H7 (cell line): ENCODE results near the gene COL1A2. TPM values are rescaled to one million over a fixed set of nuclear protein-coding genes. Genes with fewer than 3 reads are reported as not detected.

Source experiments
- DNase-seq: peaks from one replicate; pipeline ENCODE4 v3.0.0; 2012
- H3K27me3 ChIP-seq: 2 replicates; pipeline ENCODE4 v1.6.0; 2011; ENCODE audit warnings: mild to moderate bottlenecking, low read length; ENCODE audit not compliant: control insufficient read depth, insufficient read depth
- H3K36me3 ChIP-seq: replicated peaks from 2 replicates; pipeline ENCODE4 v1.5.1; 2011; ENCODE audit warnings: low read length; ENCODE audit not compliant: control insufficient read depth, insufficient read depth
- H3K4me3 ChIP-seq: 2 replicates; pipeline ENCODE4 v1.5.1; 2011; ENCODE audit warnings: low read depth, mild to moderate bottlenecking, control low read depth, low read length, moderate library complexity; ENCODE audit not compliant: insufficient read depth
- total RNA-seq: library from RNA; depleted of rRNA; stranded (reverse); fragments of >200 nt; shearing (Covaris generic); gene quantifications from 2 replicates; pipeline ENCODE4 v1.2.3, GENCODE V29; 2014

Gene COL1A2
- total RNA-seq, 1 experiment from 2014 or later = 47.8 TPM

DNA sequence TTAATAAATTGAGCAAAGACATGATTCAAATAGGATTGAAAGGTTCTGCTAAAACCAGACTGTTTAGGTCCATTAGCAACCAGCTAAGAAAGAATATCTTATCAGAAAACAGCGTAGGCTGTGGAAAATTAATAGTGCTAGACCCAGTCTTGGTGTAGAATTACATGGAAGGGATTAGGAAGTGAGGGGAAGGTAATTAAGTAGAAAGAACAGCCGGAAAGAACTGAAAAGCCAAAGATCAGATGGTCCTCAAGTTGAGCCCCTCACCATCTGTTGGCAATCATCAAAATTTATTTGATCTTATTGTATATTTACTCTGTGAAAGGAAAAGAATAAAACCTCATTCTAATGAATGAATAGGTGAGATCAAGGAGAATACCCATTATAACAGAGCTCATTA, 50.1 kb downstream of the COL1A2 start:
- no peak for DNase-seq

GRCh38 chr7:94445696-94446194, 51.0 kb downstream of the COL1A2 start:
- H3K4me3 ChIP-seq = no peak overlapping the region
- no peaks in the 10 kb centered on the region for H3K36me3 ChIP-seq
- H3K27me3 ChIP-seq = no peaks in the 10 kb centered on the region
- DNase-seq = no peak

More for the DNA sequence above, 50.1 kb downstream of the COL1A2 start:
- Histone ChIP-seq H3K27me3 (no peaks in the 10 kb centered on the region), H3K4me3 (no peak overlapping the region), H3K36me3 (no peaks in the 10 kb centered on the region)

- H3K4me3 ChIP-seq = no peak overlapping the region
- no peaks in the 10 kb centered on the region for H3K36me3 ChIP-seq
- no peaks in the 10 kb centered on the region for H3K27me3 ChIP-seq
- no peak for DNase-seq
Measured at GRCh38 chr7:94446308-94446707, 51.6 kb downstream of the COL1A2 start.

DNA sequence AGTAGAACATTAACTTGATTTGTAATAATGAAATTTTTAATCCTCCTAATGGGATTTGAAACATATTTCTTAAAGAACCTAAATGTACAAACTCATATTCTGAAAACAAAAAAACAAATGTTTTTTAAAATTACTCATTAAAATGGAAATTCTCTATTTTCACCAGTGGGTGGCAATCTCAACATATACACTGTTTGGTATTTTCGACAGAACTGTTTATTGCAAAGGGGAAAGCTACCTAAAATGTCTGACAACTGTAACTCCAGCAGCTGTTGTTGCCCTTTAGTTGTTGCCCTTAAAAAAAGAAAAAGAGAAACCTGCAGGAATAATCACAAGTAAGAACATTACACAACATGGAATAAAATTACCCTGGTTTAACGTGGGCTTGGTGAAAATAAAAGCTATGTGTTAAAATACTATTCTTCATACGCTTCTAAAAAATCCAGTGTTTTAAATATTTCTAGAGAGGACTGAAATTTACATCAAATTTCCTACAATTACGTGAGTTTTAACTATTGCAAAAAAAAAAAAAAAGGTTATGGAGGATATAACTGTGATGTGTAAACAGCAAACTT, 54.5 kb downstream of the COL1A2 start:
- Histone ChIP-seq H3K27me3 (no peaks in the 10 kb centered on the region), H3K4me3 (no peak overlapping the region), H3K36me3 (no peaks in the 10 kb centered on the region)
- peak; percentile 5 for DNase-seq

GRCh38 chr7:94450044-94450697, 55.5 kb downstream of the COL1A2 start:
- no peaks in the 10 kb centered on the region for H3K27me3 ChIP-seq
- no peaks in the 10 kb centered on the region for H3K36me3 ChIP-seq
- no peak overlapping the region for H3K4me3 ChIP-seq
- no peak for DNase-seq

DNA sequence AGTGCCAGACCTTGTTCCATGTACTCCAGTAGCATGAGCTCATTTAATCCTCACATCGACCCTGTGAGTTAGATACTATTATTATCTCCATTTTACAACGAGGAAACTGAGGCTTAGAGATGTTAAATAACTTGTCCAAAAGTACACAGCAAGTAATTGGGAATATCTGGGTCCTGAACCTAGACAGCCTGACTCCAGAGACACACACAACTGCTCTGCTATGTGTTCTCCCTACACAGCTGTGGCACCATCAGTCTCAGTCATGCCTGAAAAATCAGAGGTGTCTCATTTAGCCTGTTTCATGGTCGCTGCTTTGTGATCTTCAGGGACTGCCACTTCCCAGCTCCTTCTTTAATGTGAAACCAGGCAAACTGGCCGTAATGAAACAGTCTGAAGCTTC, 56.5 kb downstream of the COL1A2 start:
- no peaks in the 10 kb centered on the region for H3K36me3 ChIP-seq
- DNase-seq = no peak
- H3K4me3 ChIP-seq = no peak overlapping the region
- H3K27me3 ChIP-seq = no peaks in the 10 kb centered on the region

- Histone ChIP-seq H3K4me3 (no peak overlapping the region), H3K36me3 (no peaks in the 10 kb centered on the region), H3K27me3 (no peaks in the 10 kb centered on the region)
- DNase-seq = no peak
Measured at GRCh38 chr7:94452239-94452638, 57.5 kb downstream of the COL1A2 start.

GRCh38 chr7:94453898-94454297, 59.2 kb downstream of the COL1A2 start:
- Histone ChIP-seq H3K4me3 (no peak overlapping the region), H3K27me3 (no peaks in the 10 kb centered on the region), H3K36me3 (no peaks in the 10 kb centered on the region)
- DNase-seq = no peak

- H3K36me3 ChIP-seq = no peaks in the 10 kb centered on the region
- H3K4me3 ChIP-seq = no peak overlapping the region
- H3K27me3 ChIP-seq = no peaks in the 10 kb centered on the region
- no peak for DNase-seq
Measured at GRCh38 chr7:94458041-94458440, 63.3 kb downstream of the COL1A2 start.

GRCh38 chr7:94466516-94466915, 71.8 kb downstream of the COL1A2 start:
- no peaks in the 10 kb centered on the region for H3K27me3 ChIP-seq
- no peak overlapping the region for H3K4me3 ChIP-seq
- no peak for DNase-seq
- no peaks in the 10 kb centered on the region for H3K36me3 ChIP-seq

- H3K36me3 ChIP-seq = no peaks in the 10 kb centered on the region
- no peak for DNase-seq
- no peak overlapping the region for H3K4me3 ChIP-seq
- no peaks in the 10 kb centered on the region for H3K27me3 ChIP-seq
Measured at GRCh38 chr7:94471604-94472003, 76.9 kb downstream of the COL1A2 start.

GRCh38 chr7:94472608-94473007, 77.9 kb downstream of the COL1A2 start:
- H3K4me3 ChIP-seq = no peak overlapping the region
- H3K27me3 ChIP-seq = no peaks in the 10 kb centered on the region
- no peak for DNase-seq
- no peaks in the 10 kb centered on the region for H3K36me3 ChIP-seq

GRCh38 chr7:94476251-94476840, 81.7 kb downstream of the COL1A2 start:
- Histone ChIP-seq H3K36me3 (no peaks in the 10 kb centered on the region), H3K4me3 (no peak overlapping the region), H3K27me3 (no peaks in the 10 kb centered on the region)
- no peak for DNase-seq

DNA sequence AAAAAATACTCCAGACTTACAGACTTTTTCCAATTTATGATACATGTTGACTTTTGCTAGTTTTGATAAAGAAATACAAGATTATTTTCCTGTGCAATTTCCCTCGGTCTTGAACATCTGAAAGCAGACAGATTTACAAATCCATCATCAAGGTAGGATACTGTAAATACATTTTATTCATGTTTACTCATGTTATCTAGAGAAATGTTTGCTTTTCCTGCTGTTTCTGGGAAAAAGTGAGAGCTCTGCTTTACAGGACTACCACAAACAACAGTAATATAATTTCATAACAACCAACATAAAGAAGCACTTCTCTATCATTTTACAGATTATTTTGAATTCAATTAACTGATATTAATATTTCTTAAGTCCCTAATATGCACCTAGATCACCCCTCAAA, 83.2 kb downstream of the COL1A2 start:
- Histone ChIP-seq H3K4me3 (no peak overlapping the region), H3K36me3 (no peaks in the 10 kb centered on the region), H3K27me3 (no peaks in the 10 kb centered on the region)
- no peak for DNase-seq

GRCh38 chr7:94478648-94479214, 84.0 kb downstream of the COL1A2 start:
- H3K27me3 ChIP-seq = no peaks in the 10 kb centered on the region

More at GRCh38 chr7:94478648-94479214, 84.0 kb downstream of the COL1A2 start:
- no peak for DNase-seq
- Histone ChIP-seq H3K4me3 (no peak overlapping the region), H3K36me3 (no peaks in the 10 kb centered on the region)
